CD4-positive, alpha-beta T cell treated with Interleukin-17A for 1 hour (primary cell): ENCODE results near the gene CLSTN2.

ENCODE experiments used
- DNase-seq: peaks from one replicate; pipeline ENCODE4 v3.0.0-alpha.2; 2020

Gene CLSTN2

DNA sequence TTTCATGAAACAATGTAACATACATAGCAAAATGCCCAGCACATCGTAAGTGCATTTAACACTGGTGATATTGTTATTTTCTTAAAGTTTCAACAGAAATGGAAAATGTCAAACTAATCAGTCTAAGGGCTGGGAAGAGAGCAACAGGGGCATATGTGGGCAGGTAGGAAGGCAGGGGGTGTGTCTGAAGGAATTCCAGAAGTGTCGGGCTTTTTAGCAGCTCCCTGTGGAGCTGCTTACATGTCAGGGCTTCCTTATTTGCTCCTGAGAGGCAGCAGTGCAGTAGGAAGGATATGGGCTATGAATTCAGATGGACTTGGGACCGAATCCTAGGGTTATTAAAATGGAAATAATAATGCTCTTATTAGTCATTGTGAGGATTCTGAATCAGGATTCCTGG is 311.6 kb downstream of the CLSTN2 start:
- DNase-seq: no peak

GRCh38 chr3:140247775-140248174 is 312.8 kb downstream of the CLSTN2 start:
- no peak for DNase-seq

DNA sequence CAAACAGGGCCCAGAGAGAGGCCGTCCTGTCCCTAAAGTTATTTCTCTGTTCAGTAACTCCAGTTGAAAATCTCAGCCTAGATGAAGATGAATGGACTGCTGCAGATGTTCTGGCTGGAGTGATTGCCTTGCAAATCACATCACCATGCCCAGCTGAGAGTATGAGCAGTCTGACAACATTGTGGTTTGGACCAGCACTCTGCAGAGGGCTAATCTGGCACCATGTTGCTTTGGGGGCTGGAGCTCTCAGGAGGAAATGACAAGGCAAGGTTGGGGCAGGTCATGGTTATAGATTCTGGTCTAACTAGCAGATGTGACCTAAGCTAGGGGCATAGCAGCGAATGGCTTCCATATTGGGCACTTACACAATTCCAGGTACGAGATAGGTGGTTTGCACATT is 314.2 kb downstream of the CLSTN2 start:
- no peak for DNase-seq

- DNase-seq: no peak
Observed at GRCh38 chr3:140250010-140250855, 315.2 kb downstream of the CLSTN2 start.

DNA sequence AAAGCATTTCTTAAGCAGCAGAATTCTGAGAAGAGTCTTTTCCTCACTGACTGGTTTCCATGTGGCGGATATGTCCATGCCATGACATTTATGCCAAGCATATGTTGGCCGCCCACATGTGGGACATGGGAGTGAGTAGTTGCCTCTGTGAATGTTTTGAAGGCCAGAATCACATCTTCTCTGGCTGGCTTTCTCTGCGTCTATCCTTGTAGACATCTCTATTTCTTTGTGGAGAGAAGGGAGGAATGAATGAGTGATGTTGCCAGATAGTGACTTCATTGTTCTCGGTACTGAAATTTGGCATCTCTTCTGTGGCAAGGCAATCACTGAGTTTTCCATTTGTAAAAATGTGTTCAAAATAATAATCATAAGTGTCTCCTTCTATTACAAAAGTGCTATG is 316.0 kb downstream of the CLSTN2 start:
- DNase-seq: no peak

- DNase-seq: no peak
Observed at GRCh38 chr3:140251678-140252077, 316.7 kb downstream of the CLSTN2 start.

DNA sequence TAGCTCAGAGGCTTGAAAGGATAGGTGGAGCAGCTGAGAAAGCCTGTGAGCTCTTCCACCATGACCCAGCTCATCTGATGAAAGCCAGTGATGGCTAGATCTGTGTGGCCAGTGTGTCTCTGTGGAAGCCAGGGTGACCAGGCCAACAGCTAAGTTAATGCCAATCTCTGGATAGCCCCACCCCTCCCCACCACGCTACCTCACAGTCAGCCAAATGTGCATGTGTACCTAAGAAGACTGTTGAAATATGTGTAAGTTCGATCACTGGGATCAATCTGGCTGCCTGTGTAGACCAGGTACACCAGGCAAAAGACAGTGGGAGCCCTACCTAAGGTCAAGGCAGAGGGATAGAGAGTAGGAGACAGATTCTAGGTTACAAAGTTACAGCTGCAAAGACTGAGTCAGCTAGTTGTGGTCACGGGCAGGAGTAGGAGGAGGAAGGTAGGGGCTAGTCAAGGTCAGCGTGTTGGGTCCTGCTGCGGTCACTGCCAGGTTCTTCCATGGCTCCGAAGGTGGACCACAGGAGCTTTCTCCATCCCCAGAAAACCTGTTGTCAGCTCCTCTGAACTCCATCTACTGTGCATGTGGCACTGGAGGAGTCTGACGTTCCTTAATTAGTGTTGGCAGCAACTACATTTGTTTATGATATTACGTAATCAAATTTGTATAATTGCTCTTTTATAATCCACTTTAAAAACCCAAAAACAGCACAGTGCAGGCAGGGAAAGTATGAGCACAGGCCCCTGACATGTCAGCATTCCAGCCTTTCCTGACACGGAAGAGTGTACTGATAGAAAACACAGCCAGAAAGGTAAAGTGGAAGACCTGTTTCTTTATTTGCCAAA is 318.0 kb downstream of the CLSTN2 start:
- no peak for DNase-seq

GRCh38 chr3:140258222-140258724 is 323.3 kb downstream of the CLSTN2 start:
- no peak for DNase-seq

DNA sequence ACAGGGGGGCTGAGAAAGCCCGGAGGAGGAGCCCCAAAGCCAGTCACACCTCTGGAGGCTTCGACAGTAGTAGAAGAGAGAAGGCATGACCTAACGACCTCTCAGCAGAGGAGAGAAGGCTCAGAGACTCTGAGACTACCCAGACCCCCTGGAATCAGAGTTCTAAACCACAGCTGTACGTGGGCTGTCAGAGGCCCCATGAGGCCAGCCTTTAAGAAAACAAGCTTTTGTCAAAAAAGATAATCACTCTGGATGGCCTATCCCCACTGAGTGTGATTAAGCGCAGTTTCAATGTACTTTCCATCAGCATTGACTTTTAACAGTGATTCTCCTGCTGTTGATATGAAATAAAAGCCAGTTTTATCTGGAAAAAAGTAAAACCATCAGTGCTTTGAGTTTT is 330.3 kb downstream of the CLSTN2 start:
- DNase-seq: no peak

DNA sequence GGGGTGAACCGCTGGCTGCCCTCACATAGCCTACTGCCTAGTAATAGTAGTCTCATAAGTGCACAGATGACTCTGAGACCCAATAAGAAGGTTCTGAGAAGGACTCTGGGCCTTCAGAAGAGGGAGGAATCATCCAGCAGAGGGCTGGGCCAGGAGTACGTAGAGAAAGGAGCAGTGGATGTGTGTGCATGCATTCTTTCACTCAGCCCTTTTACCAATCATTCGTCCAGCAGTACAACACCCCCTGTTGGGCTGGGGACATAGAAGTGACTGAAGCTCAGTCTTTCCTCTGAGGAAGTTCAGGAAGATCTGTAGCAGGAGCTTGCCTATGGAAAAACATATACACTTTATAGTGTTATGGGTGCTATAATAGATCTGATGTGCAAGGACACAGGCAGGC is 333.1 kb downstream of the CLSTN2 start:
- no peak for DNase-seq

DNA sequence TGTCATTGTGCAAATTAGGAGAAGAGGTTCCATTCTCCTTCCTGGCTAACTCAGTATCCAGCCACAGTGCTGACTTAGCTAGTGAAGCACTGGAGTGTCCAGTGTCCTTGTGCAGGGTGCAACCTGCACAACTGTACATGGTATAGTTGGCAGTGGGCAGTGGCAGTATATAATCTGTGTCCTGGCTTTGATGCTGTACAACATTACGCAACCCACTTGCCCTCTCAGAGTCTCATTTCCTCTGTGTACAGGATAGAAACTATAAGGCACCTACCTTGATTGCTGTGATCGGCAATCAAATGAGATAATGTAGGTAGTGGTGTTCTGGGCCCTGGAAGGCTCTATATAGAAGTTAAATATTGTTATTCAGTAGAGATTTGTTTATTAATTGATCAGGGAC is 333.6 kb downstream of the CLSTN2 start:
- no peak for DNase-seq

- DNase-seq: no peak
Observed at GRCh38 chr3:140270329-140270728, 335.3 kb downstream of the CLSTN2 start.

GRCh38 chr3:140273542-140274195 is 338.7 kb downstream of the CLSTN2 start:
- DNase-seq: no peak

DNA sequence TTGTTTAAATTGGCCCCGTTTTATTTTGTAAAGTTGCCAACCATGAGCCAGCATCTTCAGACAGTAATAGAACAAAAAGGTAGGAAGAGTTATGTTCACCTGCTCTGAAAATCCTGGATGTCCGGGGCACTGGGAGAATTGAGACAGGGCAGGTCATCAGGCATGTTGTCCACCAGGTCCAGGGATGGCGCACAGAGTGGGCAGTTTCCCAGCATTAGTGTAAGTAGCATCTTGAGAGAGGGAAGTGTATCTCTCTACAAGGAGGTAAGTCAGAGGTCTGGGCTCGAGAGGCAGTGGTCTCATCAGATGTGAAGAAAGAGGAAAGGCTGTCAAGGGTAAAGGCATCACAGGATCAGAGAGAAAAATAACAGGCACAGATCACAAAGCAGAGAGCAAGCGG is 339.4 kb downstream of the CLSTN2 start:
- DNase-seq: no peak

DNA sequence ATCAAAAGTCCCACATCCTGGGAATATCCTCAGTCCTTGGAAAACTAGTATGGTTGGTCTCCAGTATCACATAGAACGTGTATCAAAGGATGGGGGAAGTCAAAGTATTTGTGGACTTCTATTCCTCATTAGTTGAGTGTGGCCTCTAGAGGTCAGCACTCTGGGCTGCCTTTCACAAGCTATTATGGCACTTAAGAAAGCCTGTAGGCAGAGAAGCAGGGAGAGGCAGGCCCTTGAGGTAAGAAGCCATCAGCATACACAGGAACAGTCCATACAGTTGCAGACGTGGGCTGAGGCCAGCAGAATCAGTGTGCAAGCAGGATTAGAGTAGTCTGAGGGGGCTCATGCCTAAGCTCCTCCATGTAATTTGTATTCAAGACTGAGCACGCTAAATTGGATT is 341.7 kb downstream of the CLSTN2 start:
- no peak for DNase-seq

DNA sequence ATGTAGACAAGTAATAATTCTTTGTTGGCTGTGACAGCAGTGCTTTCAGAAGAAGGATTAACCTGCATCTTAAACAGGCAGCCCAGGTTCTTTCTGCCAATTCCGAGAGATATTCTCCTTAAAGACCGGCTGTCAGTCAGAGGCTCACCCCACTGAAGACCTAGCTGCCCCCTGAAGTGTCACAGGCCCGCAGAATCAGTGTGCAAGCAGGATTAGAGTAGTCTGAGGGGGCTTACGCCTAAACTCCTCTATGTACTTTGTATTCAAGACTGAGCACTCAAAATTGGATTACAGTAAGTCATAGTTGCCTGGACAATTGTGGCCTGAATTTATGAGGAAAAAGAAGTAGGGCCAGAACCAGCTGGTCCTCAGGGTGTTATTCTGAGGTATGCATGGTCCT is 342.9 kb downstream of the CLSTN2 start:
- DNase-seq: no peak

- DNase-seq: no peak
Observed at GRCh38 chr3:140284372-140284771, 349.4 kb downstream of the CLSTN2 start.

GRCh38 chr3:140285380-140285779 is 350.4 kb downstream of the CLSTN2 start:
- DNase-seq: no peak

- DNase-seq: no peak
Observed at GRCh38 chr3:140288595-140288994, 353.6 kb downstream of the CLSTN2 start.

GRCh38 chr3:140290105-140290504 is 355.1 kb downstream of the CLSTN2 start:
- no peak for DNase-seq

GRCh38 chr3:140292170-140292569 is 357.2 kb downstream of the CLSTN2 start:
- no peak for DNase-seq

GRCh38 chr3:140292684-140293083 is 357.7 kb downstream of the CLSTN2 start:
- DNase-seq: no peak

DNA sequence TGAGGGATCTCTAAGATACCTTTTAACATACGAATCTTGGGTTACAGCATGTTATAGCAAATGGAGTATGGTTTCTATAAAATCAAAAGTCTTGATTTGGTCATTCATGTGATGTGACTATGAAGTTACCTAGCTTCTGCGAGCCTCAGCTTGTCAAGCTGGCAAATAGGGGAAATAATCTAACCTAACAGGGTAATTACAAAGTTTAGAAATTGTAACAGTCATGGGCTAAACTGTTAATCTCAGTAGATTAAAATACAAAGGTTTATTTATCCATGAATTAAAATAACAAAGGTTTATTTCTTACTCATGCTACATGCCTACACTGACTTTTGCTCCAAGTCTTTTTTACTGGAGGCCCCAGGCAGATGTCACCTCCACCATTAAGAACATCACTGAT is 359.1 kb downstream of the CLSTN2 start:
- DNase-seq: no peak
